ENCODE measurements around the gene TAS2R20. TPM values are rescaled to one million over a fixed set of nuclear protein-coding genes. Genes with fewer than 3 reads are reported as not detected.
"Not testable (repeated sequence)": the region's sequence is repeated elsewhere in the genome, so short reads cannot be mapped to it uniquely, and the experiment has no call there.

TAS2R20 gene, protein sequence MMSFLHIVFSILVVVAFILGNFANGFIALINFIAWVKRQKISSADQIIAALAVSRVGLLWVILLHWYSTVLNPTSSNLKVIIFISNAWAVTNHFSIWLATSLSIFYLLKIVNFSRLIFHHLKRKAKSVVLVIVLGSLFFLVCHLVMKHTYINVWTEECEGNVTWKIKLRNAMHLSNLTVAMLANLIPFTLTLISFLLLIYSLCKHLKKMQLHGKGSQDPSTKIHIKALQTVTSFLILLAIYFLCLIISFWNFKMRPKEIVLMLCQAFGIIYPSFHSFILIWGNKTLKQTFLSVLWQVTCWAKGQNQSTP
- 0.89 and 1.4 TPM in 2 replicates for polyA plus RNA-seq (2011; rRNA removed)
- polyA plus RNA-seq (2012; cell fraction: cytosol; rRNA removed) = 0.04 TPM in 1 of 2 replicates, not detected in the other
- 0.65 and 1.3 TPM in 2 replicates for polyA plus RNA-seq (2012; cell fraction: nucleus; rRNA removed)
- polyA plus RNA-seq (2017; fragmentation: RNase III; extraction: RNeasy Plus Mini Kit Qiagen cat#74134 plus additional on column Dnase treatment) = 0.15 to 0.21 TPM (median 0.15 TPM) in 3 replicates
- polyA minus RNA-seq (2011; rRNA and poly(A)+ RNA removed) = 4.2 and 4.5 TPM in 2 replicates

DNA sequence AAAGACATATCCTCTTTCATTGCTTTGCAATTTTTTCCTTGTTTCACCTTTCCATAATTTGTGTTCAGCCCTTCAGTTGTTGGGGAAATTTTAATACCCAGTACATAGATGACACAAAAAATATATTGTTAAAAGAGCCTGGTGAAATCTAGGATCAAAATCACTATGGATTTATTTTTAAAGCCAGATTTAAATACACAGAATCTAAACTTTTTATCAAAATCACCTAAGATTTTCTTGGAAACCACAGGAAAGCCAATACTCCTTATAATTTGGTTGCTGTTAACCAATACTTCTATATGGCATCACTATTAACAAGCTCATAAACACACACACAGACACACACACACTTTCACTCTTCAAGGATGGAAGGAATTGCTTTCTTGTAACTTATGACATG is at the start of gene TAS2R20:
Gene TAS2R20 (minus strand): TSS at position 101 of the 400 bp plus-strand sequence. CDS start 429 bp downstream, outside the sequence.
- H3K4me3 ChIP-seq = no peak within 1 kb of the TSS
- ATAC-seq = no peak
- FAIRE-seq = no peak
- no peaks in the 10 kb centered on the region for H3K9me3 ChIP-seq
- no peak for DNase-seq (ENCODE audit: low read depth in 1 of 2, low spot score in 1 of 2)
- POLR2A ChIA-PET = no interaction called here
- CTCF ChIA-PET = no interaction called here
- H3K27ac ChIP-seq = no peak within 1 kb of the TSS
- no peak for TF ChIP-seq FOXS1 (CRISPR knock-in tag; IDR thresholded peaks at IDR 0.05)
- no peak within 1 kb of the TSS for H3K4me2 ChIP-seq
- no peaks in the 10 kb centered on the region for H3K4me1 ChIP-seq

DNA sequence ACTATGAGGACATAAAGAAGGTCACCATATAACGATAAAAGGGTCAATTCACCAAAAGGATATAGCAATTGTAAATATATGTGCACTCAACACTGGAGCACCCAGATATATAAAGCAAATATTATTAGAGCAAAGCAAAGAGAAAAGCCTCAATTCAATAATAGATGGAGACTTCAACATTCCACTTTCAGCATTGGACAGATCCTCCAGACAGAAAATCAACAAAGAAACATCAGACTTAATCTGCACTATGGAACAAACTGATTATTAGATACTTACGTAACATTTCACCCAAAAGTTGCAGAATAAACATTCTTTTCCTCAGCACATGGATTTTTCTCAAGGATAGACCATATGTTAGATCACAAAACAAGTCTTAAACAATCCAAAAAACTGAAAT is 43.3 kb upstream of the TAS2R20 start:
- 92% methylated on average over 2 of the region's 2 CpGs for WGBS (ENCODE audit: missing lambda C conversion rate)
- TF ChIP-seq, protein P1, sequence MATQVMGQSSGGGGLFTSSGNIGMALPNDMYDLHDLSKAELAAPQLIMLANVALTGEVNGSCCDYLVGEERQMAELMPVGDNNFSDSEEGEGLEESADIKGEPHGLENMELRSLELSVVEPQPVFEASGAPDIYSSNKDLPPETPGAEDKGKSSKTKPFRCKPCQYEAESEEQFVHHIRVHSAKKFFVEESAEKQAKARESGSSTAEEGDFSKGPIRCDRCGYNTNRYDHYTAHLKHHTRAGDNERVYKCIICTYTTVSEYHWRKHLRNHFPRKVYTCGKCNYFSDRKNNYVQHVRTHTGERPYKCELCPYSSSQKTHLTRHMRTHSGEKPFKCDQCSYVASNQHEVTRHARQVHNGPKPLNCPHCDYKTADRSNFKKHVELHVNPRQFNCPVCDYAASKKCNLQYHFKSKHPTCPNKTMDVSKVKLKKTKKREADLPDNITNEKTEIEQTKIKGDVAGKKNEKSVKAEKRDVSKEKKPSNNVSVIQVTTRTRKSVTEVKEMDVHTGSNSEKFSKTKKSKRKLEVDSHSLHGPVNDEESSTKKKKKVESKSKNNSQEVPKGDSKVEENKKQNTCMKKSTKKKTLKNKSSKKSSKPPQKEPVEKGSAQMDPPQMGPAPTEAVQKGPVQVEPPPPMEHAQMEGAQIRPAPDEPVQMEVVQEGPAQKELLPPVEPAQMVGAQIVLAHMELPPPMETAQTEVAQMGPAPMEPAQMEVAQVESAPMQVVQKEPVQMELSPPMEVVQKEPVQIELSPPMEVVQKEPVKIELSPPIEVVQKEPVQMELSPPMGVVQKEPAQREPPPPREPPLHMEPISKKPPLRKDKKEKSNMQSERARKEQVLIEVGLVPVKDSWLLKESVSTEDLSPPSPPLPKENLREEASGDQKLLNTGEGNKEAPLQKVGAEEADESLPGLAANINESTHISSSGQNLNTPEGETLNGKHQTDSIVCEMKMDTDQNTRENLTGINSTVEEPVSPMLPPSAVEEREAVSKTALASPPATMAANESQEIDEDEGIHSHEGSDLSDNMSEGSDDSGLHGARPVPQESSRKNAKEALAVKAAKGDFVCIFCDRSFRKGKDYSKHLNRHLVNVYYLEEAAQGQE (IDR thresholded peaks at IDR 0.05) = peak; percentile 43; the same call in 1 of the 2 replicates
- POLR2A ChIA-PET; FAIRE-seq; H3K9me3 ChIP-seq; CTCF ChIA-PET; H3K4me1 ChIP-seq; H3K4me3 ChIP-seq; H3K27ac ChIP-seq; H3K4me2 ChIP-seq; DNase-seq (ENCODE audit: low read depth in 1 of 2, low spot score in 1 of 2); ATAC-seq: not testable (repeated sequence)

DNA sequence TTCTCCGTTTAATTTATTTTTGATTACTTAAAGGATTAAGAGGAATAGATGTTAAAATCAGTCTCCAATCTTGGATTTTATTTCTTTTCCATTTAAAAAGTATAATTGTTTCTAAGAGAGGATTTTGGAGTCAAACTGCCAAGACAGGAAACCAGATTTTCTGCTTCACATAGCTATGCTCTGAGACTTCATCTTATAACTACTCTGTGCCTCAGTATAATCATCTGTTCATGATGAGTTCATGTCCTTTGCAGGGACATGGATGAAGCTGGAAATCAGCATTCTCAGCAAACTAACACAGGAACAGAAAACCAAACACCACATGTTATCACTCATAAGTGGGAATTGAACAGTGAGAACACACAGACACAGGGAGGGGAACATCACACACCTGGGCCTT is 42.1 kb upstream of the TAS2R20 start:
- CTCF ChIA-PET = no interaction called here
- Histone ChIP-seq H3K4me1 (no peaks in the 10 kb centered on the region), H3K27ac (no peak overlapping the region), H3K4me3 (no peak overlapping the region), H3K9me3 (no peaks in the 10 kb centered on the region), H3K4me2 (no peak overlapping the region)
- no peak for DNase-seq (ENCODE audit: low read depth in 1 of 2, low spot score in 1 of 2)
- FAIRE-seq = no peak
- no peak for ATAC-seq
- no peak for TF ChIP-seq TP53 (CRISPR knock-in tag; IDR thresholded peaks at IDR 0.05)
- TF ChIP-seq ZNF302 (CRISPR knock-in tag; IDR thresholded peaks at IDR 0.05) = no peak
- TF ChIP-seq ZSCAN20 (CRISPR knock-in tag; IDR thresholded peaks at IDR 0.05) = no peak
- TF ChIP-seq, protein P2, sequence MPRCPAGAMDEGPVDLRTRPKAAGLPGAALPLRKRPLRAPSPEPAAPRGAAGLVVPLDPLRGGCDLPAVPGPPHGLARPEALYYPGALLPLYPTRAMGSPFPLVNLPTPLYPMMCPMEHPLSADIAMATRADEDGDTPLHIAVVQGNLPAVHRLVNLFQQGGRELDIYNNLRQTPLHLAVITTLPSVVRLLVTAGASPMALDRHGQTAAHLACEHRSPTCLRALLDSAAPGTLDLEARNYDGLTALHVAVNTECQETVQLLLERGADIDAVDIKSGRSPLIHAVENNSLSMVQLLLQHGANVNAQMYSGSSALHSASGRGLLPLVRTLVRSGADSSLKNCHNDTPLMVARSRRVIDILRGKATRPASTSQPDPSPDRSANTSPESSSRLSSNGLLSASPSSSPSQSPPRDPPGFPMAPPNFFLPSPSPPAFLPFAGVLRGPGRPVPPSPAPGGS (IDR thresholded peaks at IDR 0.05) = no peak
- TF ChIP-seq, protein P3, sequence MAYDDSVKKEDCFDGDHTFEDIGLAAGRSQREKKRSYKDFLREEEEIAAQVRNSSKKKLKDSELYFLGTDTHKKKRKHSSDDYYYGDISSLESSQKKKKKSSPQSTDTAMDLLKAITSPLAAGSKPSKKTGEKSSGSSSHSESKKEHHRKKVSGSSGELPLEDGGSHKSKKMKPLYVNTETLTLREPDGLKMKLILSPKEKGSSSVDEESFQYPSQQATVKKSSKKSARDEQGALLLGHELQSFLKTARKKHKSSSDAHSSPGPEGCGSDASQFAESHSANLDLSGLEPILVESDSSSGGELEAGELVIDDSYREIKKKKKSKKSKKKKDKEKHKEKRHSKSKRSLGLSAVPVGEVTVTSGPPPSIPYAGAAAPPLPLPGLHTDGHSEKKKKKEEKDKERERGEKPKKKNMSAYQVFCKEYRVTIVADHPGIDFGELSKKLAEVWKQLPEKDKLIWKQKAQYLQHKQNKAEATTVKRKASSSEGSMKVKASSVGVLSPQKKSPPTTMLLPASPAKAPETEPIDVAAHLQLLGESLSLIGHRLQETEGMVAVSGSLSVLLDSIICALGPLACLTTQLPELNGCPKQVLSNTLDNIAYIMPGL (CRISPR knock-in tag; IDR thresholded peaks at IDR 0.05; ENCODE audit: borderline replicate concordance) = no peak
- no peak for TF ChIP-seq KDM1A (IDR thresholded peaks at IDR 0.05; ENCODE audit: low read depth)
- no peak for TF ChIP-seq CEBPB (IDR thresholded peaks at IDR 0.05)
- no peak for TF ChIP-seq RAD21 (conservative IDR thresholded peaks at IDR 0.05 in 1 of 2, IDR thresholded peaks at IDR 0.05 in 1 of 2)
- no peak for TF ChIP-seq MYC (IDR thresholded peaks at IDR 0.05; ENCODE audit: borderline replicate concordance, low read length)
- no peak for TF ChIP-seq KDM5A (IDR thresholded peaks at IDR 0.05)
- TF ChIP-seq, protein P4, sequence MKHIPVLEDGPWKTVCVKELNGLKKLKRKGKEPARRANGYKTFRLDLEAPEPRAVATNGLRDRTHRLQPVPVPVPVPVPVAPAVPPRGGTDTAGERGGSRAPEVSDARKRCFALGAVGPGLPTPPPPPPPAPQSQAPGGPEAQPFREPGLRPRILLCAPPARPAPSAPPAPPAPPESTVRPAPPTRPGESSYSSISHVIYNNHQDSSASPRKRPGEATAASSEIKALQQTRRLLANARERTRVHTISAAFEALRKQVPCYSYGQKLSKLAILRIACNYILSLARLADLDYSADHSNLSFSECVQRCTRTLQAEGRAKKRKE (CRISPR knock-in tag; IDR thresholded peaks at IDR 0.05; ENCODE audit: low read depth) = no peak
- 91% methylated on average over 1 of the region's 1 CpG for WGBS (ENCODE audit: missing lambda C conversion rate)
- POLR2A ChIA-PET = no interaction called here
